ENCODE data around the gene LDB2.

The LDB2 gene

DNA sequence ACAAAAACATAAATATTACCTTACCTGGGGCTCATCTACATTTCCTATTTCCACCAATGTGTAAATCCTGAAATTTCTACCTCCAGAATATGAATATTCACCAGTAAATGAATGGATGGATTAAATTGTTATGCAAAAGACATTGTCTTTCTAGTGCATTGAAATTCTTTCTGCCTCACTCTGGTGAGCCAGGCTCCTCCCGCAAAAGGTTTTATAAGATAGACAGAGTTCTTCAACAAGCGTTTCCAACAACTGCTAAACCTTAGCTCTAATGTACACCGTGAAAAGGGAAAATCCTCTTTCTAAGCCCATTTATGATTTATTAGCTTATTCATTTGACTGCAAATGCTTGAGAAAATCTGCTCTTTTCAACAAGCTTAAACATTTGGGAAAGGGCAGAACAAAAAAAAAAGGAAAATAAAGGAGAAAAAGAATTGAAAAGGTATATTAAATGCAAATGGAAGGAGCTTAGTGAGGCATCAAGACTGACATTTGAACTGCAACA lies 72.0 kb downstream of the LDB2 start:
- Histone ChIP-seq H3K36me3 (ENCODE audit: control insufficient read depth, insufficient read depth, low read length) (peaks cover 31% of the 10 kb centered on the region), H3K9me3 (ENCODE audit: control insufficient read depth, low read length) (no peaks in the 10 kb centered on the region), H3K4me1 (ENCODE audit: control insufficient read depth, insufficient read depth, low read length, poor library complexity, severe bottlenecking) (peaks cover 16% of the 10 kb centered on the region), H3K27ac (ENCODE audit: low read depth, low read length, severe bottlenecking) (no peak overlapping the region), H3K4me3 (ENCODE audit: extremely low read depth, insufficient read depth, low read length, poor library complexity, severe bottlenecking) (no peak overlapping the region)
- WGBS, 2 experiments (ENCODE audit: insufficient coverage in 2 of 2), result 70 to 80% methylated on average over 2 of the region's 3 CpGs

DNA sequence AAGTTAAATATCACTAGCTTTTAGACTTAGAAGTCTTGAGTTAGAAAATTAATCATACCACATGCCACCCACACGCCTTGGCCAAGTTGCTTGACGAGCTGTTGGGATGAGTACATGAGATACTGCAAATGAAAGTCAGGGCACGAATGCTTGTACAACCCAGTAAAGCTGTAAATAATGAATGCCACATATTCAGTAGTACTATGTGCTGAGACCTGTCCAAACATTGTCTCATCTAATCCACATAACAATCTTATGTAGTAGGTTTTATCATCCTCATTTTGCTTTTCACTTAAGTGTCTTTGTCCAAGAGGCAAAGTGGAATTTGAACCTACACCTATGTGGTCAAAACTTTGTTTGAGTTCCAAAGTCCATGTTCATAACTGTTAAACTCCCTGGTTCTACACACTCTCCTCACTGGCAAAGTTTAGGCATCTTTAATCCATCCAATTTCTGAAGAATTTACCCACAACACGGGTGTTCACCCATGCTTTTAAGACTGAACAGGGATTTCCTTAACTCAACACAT lies 74.1 kb downstream of the LDB2 start:
- Histone ChIP-seq H3K36me3 (ENCODE audit: control insufficient read depth, insufficient read depth, low read length) (peaks cover 25% of the 10 kb centered on the region), H3K27ac (ENCODE audit: low read depth, low read length, severe bottlenecking) (no peak overlapping the region), H3K9me3 (ENCODE audit: control insufficient read depth, low read length) (no peaks in the 10 kb centered on the region), H3K4me3 (ENCODE audit: extremely low read depth, insufficient read depth, low read length, poor library complexity, severe bottlenecking) (no peak overlapping the region), H3K4me1 (ENCODE audit: control insufficient read depth, insufficient read depth, low read length, poor library complexity, severe bottlenecking) (peaks cover 22% of the 10 kb centered on the region)
- 86 to 88% methylated on average over 1 to 4 of the region's 4 CpGs for WGBS, 2 experiments (ENCODE audit: insufficient coverage in 2 of 2)

DNA sequence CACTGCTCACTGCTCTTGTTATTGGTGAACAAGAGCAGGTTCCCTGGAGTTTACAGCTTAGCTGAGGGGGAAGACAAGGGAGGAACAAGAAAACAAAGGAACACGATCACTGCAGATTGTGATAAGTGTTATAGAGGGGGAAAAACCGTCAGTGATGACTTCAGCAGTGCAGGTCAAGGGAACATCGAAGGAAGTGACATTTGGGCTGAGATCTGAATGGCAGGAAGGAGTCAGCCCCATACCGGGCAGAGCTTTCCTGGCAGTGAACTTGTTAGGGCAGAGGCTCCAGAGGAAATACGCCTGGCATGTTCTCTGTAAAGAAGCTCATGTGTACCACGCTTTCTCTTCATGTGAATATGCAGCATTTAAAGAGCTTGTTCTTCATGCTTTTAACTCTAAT lies 78.1 kb downstream of the LDB2 start:
- Histone ChIP-seq H3K36me3 (ENCODE audit: control insufficient read depth, insufficient read depth, low read length) (peaks cover 27% of the 10 kb centered on the region), H3K4me1 (ENCODE audit: control insufficient read depth, insufficient read depth, low read length, poor library complexity, severe bottlenecking) (peaks cover 6% of the 10 kb centered on the region), H3K9me3 (ENCODE audit: control insufficient read depth, low read length) (no peaks in the 10 kb centered on the region), H3K4me3 (ENCODE audit: extremely low read depth, insufficient read depth, low read length, poor library complexity, severe bottlenecking) (no peak overlapping the region), H3K27ac (ENCODE audit: low read depth, low read length, severe bottlenecking) (peak overlapping the region; percentile 42)
- WGBS, 2 experiments (ENCODE audit: insufficient coverage in 2 of 2), result 44 to 45% methylated on average over 5 to 6 of the region's 6 CpGs

DNA sequence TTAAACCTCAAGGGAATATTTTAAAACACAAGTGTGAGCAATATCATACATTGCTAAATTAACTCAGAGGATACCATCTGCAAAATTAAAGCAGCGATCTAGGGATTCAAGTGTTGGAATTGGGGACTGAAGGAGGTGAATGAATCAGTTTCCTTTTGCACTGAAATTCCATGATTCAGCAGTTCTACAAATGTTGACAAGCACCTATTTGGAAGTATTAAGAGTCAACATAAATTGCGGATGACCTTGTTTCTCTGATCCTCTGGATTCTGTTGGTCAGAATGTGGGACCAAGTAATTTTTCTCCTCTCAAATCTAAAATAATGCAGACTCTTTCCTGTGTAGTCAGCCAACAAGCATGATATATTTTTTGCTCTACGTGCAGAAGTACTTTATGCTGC lies 78.8 kb downstream of the LDB2 start:
- H3K4me1 ChIP-seq (ENCODE audit: control insufficient read depth, insufficient read depth, low read length, poor library complexity, severe bottlenecking), result peaks cover 6% of the 10 kb centered on the region
- H3K36me3 ChIP-seq (ENCODE audit: control insufficient read depth, insufficient read depth, low read length), result peaks cover 22% of the 10 kb centered on the region
- H3K4me3 ChIP-seq (ENCODE audit: extremely low read depth, insufficient read depth, low read length, poor library complexity, severe bottlenecking), result no peak overlapping the region
- WGBS, 2 experiments (ENCODE audit: insufficient coverage in 2 of 2), result 100% methylated on average over 1 of the region's 3 CpGs; no CpG with 5 or more reads in 1 of the 2 experiments
- H3K9me3 ChIP-seq (ENCODE audit: control insufficient read depth, low read length), result no peaks in the 10 kb centered on the region
- no peak overlapping the region for H3K27ac ChIP-seq (ENCODE audit: low read depth, low read length, severe bottlenecking)

DNA sequence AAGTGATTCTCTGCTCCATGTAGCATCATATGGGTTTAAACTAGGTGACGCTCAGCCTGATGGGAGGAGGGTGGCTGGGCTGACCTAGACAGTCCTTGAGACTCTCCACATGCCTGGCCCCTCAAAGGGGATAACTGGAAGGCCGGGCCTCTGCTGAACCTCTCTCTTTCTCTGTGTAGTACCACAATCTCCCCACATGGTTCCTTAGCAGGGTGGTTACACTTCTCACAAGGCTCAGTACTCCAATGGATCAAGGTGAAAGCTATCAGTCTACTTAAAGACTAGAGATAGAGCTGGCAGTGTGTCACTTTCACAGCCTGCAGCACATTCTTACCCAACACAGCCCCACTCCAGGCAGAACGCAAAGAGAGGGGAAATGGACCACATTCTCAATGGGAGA lies 80.4 kb downstream of the LDB2 start:
- Histone ChIP-seq H3K4me3 (ENCODE audit: extremely low read depth, insufficient read depth, low read length, poor library complexity, severe bottlenecking) (no peak overlapping the region), H3K9me3 (ENCODE audit: control insufficient read depth, low read length) (no peaks in the 10 kb centered on the region), H3K4me1 (ENCODE audit: control insufficient read depth, insufficient read depth, low read length, poor library complexity, severe bottlenecking) (peaks cover 6% of the 10 kb centered on the region), H3K36me3 (ENCODE audit: control insufficient read depth, insufficient read depth, low read length) (peaks cover 16% of the 10 kb centered on the region), H3K27ac (ENCODE audit: low read depth, low read length, severe bottlenecking) (no peak overlapping the region)
- 67 to 100% methylated on average over 1 to 2 of the region's 3 CpGs for WGBS, 2 experiments (ENCODE audit: insufficient coverage in 2 of 2)

DNA sequence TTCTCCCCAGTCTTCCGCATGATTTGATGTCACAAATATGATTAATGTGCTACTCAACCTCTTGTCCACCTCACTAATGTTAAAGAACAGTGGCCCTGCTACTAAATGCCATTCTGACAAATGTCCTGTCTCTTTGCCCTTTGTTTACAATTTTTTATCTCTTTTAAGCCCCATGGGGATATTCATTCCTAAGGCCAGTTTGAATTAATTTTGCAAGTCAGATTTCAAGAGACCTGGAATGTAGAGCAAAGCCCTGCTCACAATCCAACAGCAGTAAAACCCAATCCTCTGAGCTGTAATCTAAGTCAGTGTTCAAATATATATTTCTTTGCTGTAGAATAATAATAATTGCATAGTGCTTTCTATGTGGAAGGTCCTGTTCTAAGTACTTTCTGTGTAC lies 81.2 kb downstream of the LDB2 start:
- no peaks in the 10 kb centered on the region for H3K9me3 ChIP-seq (ENCODE audit: control insufficient read depth, low read length)
- no peak overlapping the region for H3K4me3 ChIP-seq (ENCODE audit: extremely low read depth, insufficient read depth, low read length, poor library complexity, severe bottlenecking)
- peaks cover 6% of the 10 kb centered on the region for H3K4me1 ChIP-seq (ENCODE audit: control insufficient read depth, insufficient read depth, low read length, poor library complexity, severe bottlenecking)
- peaks cover 11% of the 10 kb centered on the region for H3K36me3 ChIP-seq (ENCODE audit: control insufficient read depth, insufficient read depth, low read length)
- H3K27ac ChIP-seq (ENCODE audit: low read depth, low read length, severe bottlenecking), result no peak overlapping the region
- whole genome bisulfite sequencing, 2 experiments (ENCODE audit: insufficient coverage in 2 of 2), result 100% methylated on average over 1 of the region's 1 CpG

DNA sequence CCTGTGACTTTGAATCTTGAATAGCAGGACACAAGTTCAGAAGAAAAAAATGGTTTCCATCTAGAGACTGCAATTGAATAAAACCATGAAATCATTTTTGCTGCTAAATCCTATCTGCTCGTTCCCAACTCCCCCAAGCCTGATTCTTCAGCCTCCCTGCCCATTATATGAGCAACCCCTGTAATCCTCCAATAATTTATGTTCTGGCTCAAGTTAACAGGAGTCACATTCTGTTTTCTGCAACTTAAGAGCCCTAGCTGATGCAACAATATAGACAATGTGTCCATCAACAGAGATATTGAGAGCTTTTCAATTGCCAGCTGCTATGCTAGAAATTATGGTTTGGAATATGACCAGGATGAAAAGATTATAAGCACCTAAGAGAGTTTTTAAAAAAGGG lies 84.1 kb downstream of the LDB2 start:
- H3K36me3 ChIP-seq (ENCODE audit: control insufficient read depth, insufficient read depth, low read length), result peaks cover 22% of the 10 kb centered on the region
- H3K4me3 ChIP-seq (ENCODE audit: extremely low read depth, insufficient read depth, low read length, poor library complexity, severe bottlenecking), result no peak overlapping the region
- no peaks in the 10 kb centered on the region for H3K4me1 ChIP-seq (ENCODE audit: control insufficient read depth, insufficient read depth, low read length, poor library complexity, severe bottlenecking)
- 94 to 100% methylated on average over 1 of the region's 1 CpG for WGBS, 2 experiments (ENCODE audit: insufficient coverage in 2 of 2)
- peaks cover 5% of the 10 kb centered on the region for H3K9me3 ChIP-seq (ENCODE audit: control insufficient read depth, low read length)
- no peak overlapping the region for H3K27ac ChIP-seq (ENCODE audit: low read depth, low read length, severe bottlenecking)

DNA sequence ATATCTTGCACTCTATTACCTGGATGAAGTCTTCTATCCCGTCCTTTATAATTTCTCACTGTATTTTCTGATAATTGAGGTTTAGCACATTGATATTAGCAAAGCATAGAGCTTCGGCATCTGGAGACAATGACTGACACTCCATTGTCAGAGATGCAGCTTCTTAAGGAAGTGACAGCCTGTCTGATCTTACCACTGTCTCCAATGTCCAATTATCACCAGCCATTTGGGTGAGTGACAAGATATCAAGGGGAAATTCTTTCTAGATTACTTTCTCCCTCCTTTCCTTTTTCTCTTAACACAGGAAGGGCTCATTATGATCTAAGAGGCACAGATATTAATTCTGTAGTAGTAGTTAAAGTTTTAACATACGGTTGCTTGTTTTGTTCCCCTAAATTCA lies 86.4 kb downstream of the LDB2 start:
- H3K4me3 ChIP-seq (ENCODE audit: extremely low read depth, insufficient read depth, low read length, poor library complexity, severe bottlenecking), result no peak overlapping the region
- no peak overlapping the region for H3K27ac ChIP-seq (ENCODE audit: low read depth, low read length, severe bottlenecking)
- no CpG with 5 or more reads among the region's 3 CpGs for WGBS, 2 experiments (ENCODE audit: insufficient coverage in 2 of 2)
- no peaks in the 10 kb centered on the region for H3K4me1 ChIP-seq (ENCODE audit: control insufficient read depth, insufficient read depth, low read length, poor library complexity, severe bottlenecking)
- H3K9me3 ChIP-seq (ENCODE audit: control insufficient read depth, low read length), result peaks cover 9% of the 10 kb centered on the region
- H3K36me3 ChIP-seq (ENCODE audit: control insufficient read depth, insufficient read depth, low read length), result peaks cover 31% of the 10 kb centered on the region

DNA sequence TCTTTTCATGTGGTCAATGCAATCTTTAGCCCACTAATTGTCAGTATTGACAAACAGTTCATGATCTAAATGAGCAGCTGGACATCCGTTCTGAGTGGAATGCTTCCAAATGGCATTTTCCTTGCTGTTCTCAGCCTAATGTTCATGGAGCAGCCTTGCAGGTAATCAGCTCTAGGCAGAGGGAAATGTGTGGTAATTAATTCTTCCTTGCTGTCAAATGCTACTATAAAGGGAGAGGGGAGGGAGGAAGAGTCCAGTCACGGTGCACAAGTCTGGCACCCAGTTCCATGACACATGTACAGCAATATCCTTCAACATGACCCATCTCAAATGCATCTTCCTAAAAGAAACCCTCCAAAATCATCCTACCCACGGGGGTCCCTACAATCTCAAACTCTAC lies 88.5 kb downstream of the LDB2 start:
- Histone ChIP-seq H3K27ac (ENCODE audit: low read depth, low read length, severe bottlenecking) (no peak overlapping the region), H3K36me3 (ENCODE audit: control insufficient read depth, insufficient read depth, low read length) (peaks cover 52% of the 10 kb centered on the region), H3K4me1 (ENCODE audit: control insufficient read depth, insufficient read depth, low read length, poor library complexity, severe bottlenecking) (no peaks in the 10 kb centered on the region), H3K9me3 (ENCODE audit: control insufficient read depth, low read length) (peaks cover 9% of the 10 kb centered on the region), H3K4me3 (ENCODE audit: extremely low read depth, insufficient read depth, low read length, poor library complexity, severe bottlenecking) (no peak overlapping the region)
- WGBS, 2 experiments (ENCODE audit: insufficient coverage in 2 of 2), result 76 to 93% methylated on average over 1 to 2 of the region's 3 CpGs

DNA sequence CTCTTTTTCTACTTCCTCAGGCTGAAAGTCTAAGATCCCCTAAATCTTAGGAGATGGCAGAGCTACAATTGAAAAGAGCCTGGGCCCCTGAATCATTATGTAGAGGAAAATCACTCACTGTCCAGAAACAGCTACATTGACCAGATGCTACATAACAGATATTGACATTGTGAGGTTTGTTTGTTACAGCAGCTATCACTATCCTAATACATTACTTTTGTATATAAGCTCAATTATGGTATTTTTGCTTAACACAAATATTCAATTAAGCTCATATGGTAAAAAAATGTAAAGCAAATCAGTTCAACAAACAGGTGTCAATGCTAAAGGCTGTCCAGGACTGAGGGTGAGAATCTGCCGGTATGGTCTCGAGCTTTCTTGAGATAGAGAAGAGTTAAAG lies 89.4 kb downstream of the LDB2 start:
- no peak overlapping the region for H3K27ac ChIP-seq (ENCODE audit: low read depth, low read length, severe bottlenecking)
- no peak overlapping the region for H3K4me3 ChIP-seq (ENCODE audit: extremely low read depth, insufficient read depth, low read length, poor library complexity, severe bottlenecking)
- H3K36me3 ChIP-seq (ENCODE audit: control insufficient read depth, insufficient read depth, low read length), result peaks cover 59% of the 10 kb centered on the region
- WGBS, 2 experiments (ENCODE audit: insufficient coverage in 2 of 2), result no CpG with 5 or more reads among the region's 2 CpGs
- no peaks in the 10 kb centered on the region for H3K4me1 ChIP-seq (ENCODE audit: control insufficient read depth, insufficient read depth, low read length, poor library complexity, severe bottlenecking)
- peaks cover 9% of the 10 kb centered on the region for H3K9me3 ChIP-seq (ENCODE audit: control insufficient read depth, low read length)

DNA sequence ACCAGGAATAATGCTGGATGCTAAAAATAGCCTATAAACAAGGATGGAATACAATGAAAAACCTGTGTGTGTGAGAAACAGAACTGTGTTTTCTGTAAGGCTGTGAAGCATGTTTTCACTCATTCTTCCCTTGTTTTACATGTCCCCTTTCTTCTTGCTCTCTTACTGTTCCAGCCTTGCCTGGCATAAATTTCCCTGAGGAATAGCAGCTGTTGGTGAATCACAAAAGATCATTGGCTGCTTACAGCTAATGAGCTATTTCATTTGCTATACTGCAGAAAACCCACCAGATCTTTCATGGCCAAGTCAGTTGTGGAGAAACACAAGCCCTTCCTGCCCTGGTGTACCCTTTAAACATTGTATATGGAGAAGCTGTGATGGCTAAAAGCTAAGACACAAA lies 91.1 kb downstream of the LDB2 start:
- Histone ChIP-seq H3K9me3 (ENCODE audit: control insufficient read depth, low read length) (peaks cover 9% of the 10 kb centered on the region), H3K4me3 (ENCODE audit: extremely low read depth, insufficient read depth, low read length, poor library complexity, severe bottlenecking) (no peak overlapping the region), H3K36me3 (ENCODE audit: control insufficient read depth, insufficient read depth, low read length) (peaks cover 61% of the 10 kb centered on the region), H3K4me1 (ENCODE audit: control insufficient read depth, insufficient read depth, low read length, poor library complexity, severe bottlenecking) (no peaks in the 10 kb centered on the region), H3K27ac (ENCODE audit: low read depth, low read length, severe bottlenecking) (no peak overlapping the region)
